Ovary (tissue), 9 donors: ENCODE data around the gene YIPF4. TPM values are rescaled to one million over a fixed set of nuclear protein-coding genes. Genes with fewer than 3 reads are reported as not detected.

Experiments
- polyA plus RNA-seq, 2 donors: library from polyadenylated mRNA; stranded (reverse); fragments of 200-250 nt in 1 of 2; fragments of 350-450 nt in 1 of 2; fragmentation: Illumina TruSeq in 1 of 2; extraction: RNeasy Lipid Tissue Mini Kit (QIAGEN cat#74804) in 1 of 2; gene quantifications; one replicate each; pipeline ENCODE4 v1.2.3, GENCODE V29; 2013 to 2014
- total RNA-seq, 7 donors: library from RNA; depleted of rRNA in 2 of 7; stranded (reverse); fragments of >200 nt in 2 of 7; fragmentation: NEBNext Ultra II Directional in 3 of 7; extraction: Animal tissue kit (Norgen Biotek cat#: 25700) in 3 of 7; gene quantifications; one replicate each; pipeline versions ENCODE4 v1.1.0 to v1.2.4, GENCODE V29; 2016 to 2023
- donor health status: DM: no; HTN: no; CAD: no; lungs with moderate emphysema.
- donor health status: DM: no; HTN: no; CAD: no.
- donor health status: Bipolar disorder and iron deficiency.
- donor health status: DM: yes; HTN: yes; CAD: no.
- donor health status: DM: no; HTN: no; CAD: no.
- donor health status: DM: yes; HTN: yes; CAD: no.

Gene YIPF4
- total and polyA plus RNA-seq, 9 donors, result 10.3 to 45.0 (median 37.4) TPM

Other genes starting within 250 kb of the YIPF4 start
- 10 to 100 TPM; 37.7 to 81.3 (median 52.3) TPM for gene DPY30, start 238.1 kb upstream of the YIPF4 start, total RNA-seq
- gene DPY30, start 238.1 kb upstream of the YIPF4 start, polyA plus RNA-seq, result 10 to 100 TPM; 73.8 to 83.2 TPM
- gene SPAST, start 214.3 kb upstream of the YIPF4 start, total RNA-seq, result 10 to 100 TPM; 15.8 to 21.6 (median 18.4) TPM
- 10 to 100 TPM in 1 of 2 donors, 1 to 10 TPM in 1; 6.5 to 10.5 TPM for gene SPAST, start 214.3 kb upstream of the YIPF4 start, polyA plus RNA-seq
- 10 to 100 TPM; 16.0 to 25.8 (median 18.6) TPM for gene SLC30A6, start 112.0 kb upstream of the YIPF4 start, total RNA-seq
- 10 to 100 TPM in 1 of 2 donors, 1 to 10 TPM in 1; 6.6 to 14.2 TPM for gene SLC30A6, start 112.0 kb upstream of the YIPF4 start, polyA plus RNA-seq
- gene NLRC4, start 13.0 kb upstream of the YIPF4 start, total RNA-seq, result 1 to 10 TPM in 1 of 7 donors, under 1 TPM in 6; 0.15 to 1.7 (median 0.38) TPM
- gene NLRC4, start 13.0 kb upstream of the YIPF4 start, polyA plus RNA-seq, result 1 to 10 TPM in 1 of 2 donors, under 1 TPM in 1; 0.21 to 1.8 TPM
- 100 to 1,000 TPM in 3 of 7 donors, 10 to 100 TPM in 4; 79.3 to 125 (median 93.0) TPM for gene BIRC6, start 79.1 kb downstream of the YIPF4 start, total RNA-seq
- gene BIRC6, start 79.1 kb downstream of the YIPF4 start, polyA plus RNA-seq, result 10 to 100 TPM; 24.0 to 31.6 TPM